ENCODE measurements around the gene ANAPC16.

DNA sequence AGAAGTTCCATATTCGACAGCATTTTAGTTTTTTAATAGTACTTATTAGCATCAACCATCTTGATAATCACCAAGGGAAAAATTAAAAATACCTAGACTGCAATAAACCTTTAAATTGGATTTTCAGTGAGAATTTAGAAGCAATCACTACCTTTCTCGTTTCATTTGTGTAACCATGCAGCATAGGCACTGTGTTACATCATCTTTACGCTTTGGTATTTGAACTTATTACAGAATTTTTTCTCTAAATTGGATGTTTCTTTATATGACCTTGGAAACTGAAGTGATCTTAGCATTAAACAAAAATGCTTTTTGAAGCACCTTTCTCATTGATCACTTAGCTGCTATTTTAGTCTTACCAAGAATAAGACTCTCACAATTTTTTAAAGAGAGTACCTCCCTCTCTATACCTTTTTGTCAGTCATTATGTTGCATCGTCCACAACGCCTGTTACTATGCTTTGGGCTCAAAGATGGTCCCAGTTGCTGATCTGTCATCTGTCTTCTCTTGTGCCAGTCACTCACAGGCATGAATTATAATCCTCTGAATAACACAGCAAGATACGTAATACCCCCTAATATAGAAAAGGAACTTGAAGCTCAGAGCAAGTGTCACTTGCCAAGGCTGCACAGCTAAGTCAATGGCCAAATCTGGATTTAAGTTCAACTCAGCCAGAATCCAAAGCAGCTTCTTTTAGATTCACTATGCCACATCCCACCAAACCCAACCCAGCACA, 19.9 kb downstream of the ANAPC16 start:
- TF ChIP-seq, protein P1, sequence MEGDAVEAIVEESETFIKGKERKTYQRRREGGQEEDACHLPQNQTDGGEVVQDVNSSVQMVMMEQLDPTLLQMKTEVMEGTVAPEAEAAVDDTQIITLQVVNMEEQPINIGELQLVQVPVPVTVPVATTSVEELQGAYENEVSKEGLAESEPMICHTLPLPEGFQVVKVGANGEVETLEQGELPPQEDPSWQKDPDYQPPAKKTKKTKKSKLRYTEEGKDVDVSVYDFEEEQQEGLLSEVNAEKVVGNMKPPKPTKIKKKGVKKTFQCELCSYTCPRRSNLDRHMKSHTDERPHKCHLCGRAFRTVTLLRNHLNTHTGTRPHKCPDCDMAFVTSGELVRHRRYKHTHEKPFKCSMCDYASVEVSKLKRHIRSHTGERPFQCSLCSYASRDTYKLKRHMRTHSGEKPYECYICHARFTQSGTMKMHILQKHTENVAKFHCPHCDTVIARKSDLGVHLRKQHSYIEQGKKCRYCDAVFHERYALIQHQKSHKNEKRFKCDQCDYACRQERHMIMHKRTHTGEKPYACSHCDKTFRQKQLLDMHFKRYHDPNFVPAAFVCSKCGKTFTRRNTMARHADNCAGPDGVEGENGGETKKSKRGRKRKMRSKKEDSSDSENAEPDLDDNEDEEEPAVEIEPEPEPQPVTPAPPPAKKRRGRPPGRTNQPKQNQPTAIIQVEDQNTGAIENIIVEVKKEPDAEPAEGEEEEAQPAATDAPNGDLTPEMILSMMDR (IDR thresholded peaks at IDR 0.05) = no peak
- no peak for TF ChIP-seq POLR2A (IDR thresholded peaks at IDR 0.05; ENCODE audit: low read depth)
